Heart left ventricle (tissue), 13 donors: ENCODE data around the gene ITGAV.

ENCODE experiments used
- POLR2A ChIP-seq, 2 donors: fragments of 450-650 bp; IDR thresholded peaks; one replicate each; pipeline ENCODE4 v1.6.1; 2017; ENCODE audit warnings: antibody characterized with exemption in 2 of 2, mild to moderate bottlenecking in 2 of 2, moderate library complexity in 2 of 2
- TF ChIP-seq, protein P1 (sequence below), 12 donors: fragments of 200-600 bp; sonication (generic) in 4 of 12; IDR thresholded peaks; one replicate each; pipeline versions ENCODE4 v1.5.0 to v1.8.0; 2018 to 2022; ENCODE audit warnings: antibody characterized with exemption in 12 of 12, mild to moderate bottlenecking in 5 of 12
- donor health status: ischemic (EF 13 %, LVEDD 7.1; RV severe dilation, severe dysfunction).
- donor health status: DM: no; HTN: yes; CAD: no.
- donor health status: DM: no; HTN: no; CAD: no.
- donor health status: ischemic (EF 25% LVEDD 6.9; RV normal size, moderate dysfunction).
- donor health status: ischemic (EF 25% LVEDD 5.7; RV mildly dilated, moderate dysfunction).
- donor health status: ischemic (EF 35%, LVEDD 5.7; RV mildly dilated, moderate dysfunction).
- donor health status: nonischemic (EF 11% LVEDD 7.7; RV severe dilation, severe dysfunction).
- donor health status: DM: yes; HTN: yes; CAD: no.
- donor health status: PGD.
- donor health status: ischemic (EF 29% LVEDD 5.4; RV normal size, mild dysfunction).
- donor health status: nonischemic (EF 23%, LVEDD 6.1; RV moderate dilation, normal function).

DNA sequence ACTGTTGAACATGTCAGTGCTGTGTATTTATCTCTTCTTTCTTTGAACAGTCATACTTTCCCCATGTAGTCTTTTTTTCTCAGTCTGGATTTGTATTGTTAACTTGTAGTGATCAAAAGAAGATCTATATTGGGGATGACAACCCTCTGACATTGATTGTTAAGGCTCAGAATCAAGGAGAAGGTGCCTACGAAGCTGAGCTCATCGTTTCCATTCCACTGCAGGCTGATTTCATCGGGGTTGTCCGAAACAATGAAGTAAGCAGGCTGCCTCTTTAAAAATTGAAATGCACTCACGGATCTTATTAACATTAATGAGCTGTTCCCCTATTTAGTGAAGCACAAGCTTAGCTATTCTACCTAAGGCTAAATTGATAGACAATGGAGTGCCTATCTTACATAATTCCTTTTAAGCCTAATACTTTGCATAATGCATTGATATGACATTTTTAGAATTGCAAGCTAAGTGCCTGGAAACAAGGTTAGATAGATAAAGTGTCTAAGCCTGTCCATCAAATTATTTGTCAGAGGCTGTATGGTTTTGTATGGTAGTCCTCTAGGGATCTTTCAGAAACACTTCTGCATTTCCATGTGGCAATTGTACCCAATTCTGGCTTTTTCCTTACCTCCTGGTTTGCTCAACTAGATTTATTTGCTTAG lies 74.7 kb downstream of the ITGAV start:
- TF ChIP-seq POLR2A (IDR thresholded peaks at IDR 0.05) = no peak
- TF ChIP-seq, protein P1, sequence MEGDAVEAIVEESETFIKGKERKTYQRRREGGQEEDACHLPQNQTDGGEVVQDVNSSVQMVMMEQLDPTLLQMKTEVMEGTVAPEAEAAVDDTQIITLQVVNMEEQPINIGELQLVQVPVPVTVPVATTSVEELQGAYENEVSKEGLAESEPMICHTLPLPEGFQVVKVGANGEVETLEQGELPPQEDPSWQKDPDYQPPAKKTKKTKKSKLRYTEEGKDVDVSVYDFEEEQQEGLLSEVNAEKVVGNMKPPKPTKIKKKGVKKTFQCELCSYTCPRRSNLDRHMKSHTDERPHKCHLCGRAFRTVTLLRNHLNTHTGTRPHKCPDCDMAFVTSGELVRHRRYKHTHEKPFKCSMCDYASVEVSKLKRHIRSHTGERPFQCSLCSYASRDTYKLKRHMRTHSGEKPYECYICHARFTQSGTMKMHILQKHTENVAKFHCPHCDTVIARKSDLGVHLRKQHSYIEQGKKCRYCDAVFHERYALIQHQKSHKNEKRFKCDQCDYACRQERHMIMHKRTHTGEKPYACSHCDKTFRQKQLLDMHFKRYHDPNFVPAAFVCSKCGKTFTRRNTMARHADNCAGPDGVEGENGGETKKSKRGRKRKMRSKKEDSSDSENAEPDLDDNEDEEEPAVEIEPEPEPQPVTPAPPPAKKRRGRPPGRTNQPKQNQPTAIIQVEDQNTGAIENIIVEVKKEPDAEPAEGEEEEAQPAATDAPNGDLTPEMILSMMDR (IDR thresholded peaks at IDR 0.05) = no peak
